Measurements from ENCODE around the gene AHRR. TPM values are rescaled to one million over a fixed set of nuclear protein-coding genes. Genes with fewer than 3 reads are reported as not detected.

AHRR gene
- total RNA-seq, 1 donor from 2014 or later = 11.3 TPM

- DNase-seq (no peak), ATAC-seq (no peak)
- H3K27ac ChIP-seq = no peak overlapping the region
- no peaks in the 10 kb centered on the region for H3K4me1 ChIP-seq
- H3K9me3 ChIP-seq = no peaks in the 10 kb centered on the region
- no peaks in the 10 kb centered on the region for H3K36me3 ChIP-seq
- H3K4me3 ChIP-seq = no peak overlapping the region
- intact Hi-C loops (cut with DNase I) = loop anchor here (10.0 kb wide), 1 partner anchor 117 kb away; no protein-coding TSS in a partner anchor
- TF ChIP-seq CTCF (IDR thresholded peaks at IDR 0.05) = no peak
- H3K27me3 ChIP-seq = no peaks in the 10 kb centered on the region
Observed at GRCh38 chr5:431711-432050, 110.2 kb downstream of the AHRR start.

GRCh38 chr5:432201-432927 is 110.8 kb downstream of the AHRR start:
- Histone ChIP-seq H3K4me3 (no peak overlapping the region), H3K27me3 (no peaks in the 10 kb centered on the region), H3K4me1 (no peaks in the 10 kb centered on the region), H3K27ac (no peak overlapping the region), H3K9me3 (no peaks in the 10 kb centered on the region), H3K36me3 (no peaks in the 10 kb centered on the region)
- no peak for TF ChIP-seq CTCF (IDR thresholded peaks at IDR 0.05)
- ATAC-seq = no peak
- DNase-seq = peak; percentile 48
- intact Hi-C loops (cut with DNase I) = loop anchor here (10.0 kb wide), 1 partner anchor 118 kb away; no protein-coding TSS in a partner anchor

GRCh38 chr5:432928-433791 is 111.6 kb downstream of the AHRR start:
- DNase-seq = peak; percentile 75
- Histone ChIP-seq H3K27me3 (no peaks in the 10 kb centered on the region), H3K36me3 (no peaks in the 10 kb centered on the region)

GRCh38 chr5:433836-434235 is 112.3 kb downstream of the AHRR start:
- Histone ChIP-seq H3K36me3 (no peaks in the 10 kb centered on the region), H3K4me1 (no peaks in the 10 kb centered on the region), H3K4me3 (no peak overlapping the region), H3K9me3 (no peaks in the 10 kb centered on the region), H3K27ac (no peak overlapping the region), H3K27me3 (no peaks in the 10 kb centered on the region)
- ATAC-seq (no peak), DNase-seq (no peak)
- intact Hi-C loops (cut with DNase I) = loop anchor here (10.0 kb wide), 1 partner anchor 119 kb away; no protein-coding TSS in a partner anchor
- TF ChIP-seq CTCF (IDR thresholded peaks at IDR 0.05) = no peak

More at GRCh38 chr5:432928-433791, 111.6 kb downstream of the AHRR start:
- H3K4me3 ChIP-seq = no peak overlapping the region
- H3K27ac ChIP-seq = peak overlapping the region; percentile 11
- no peaks in the 10 kb centered on the region for H3K4me1 ChIP-seq
- intact Hi-C loops (cut with DNase I) = loop anchor here (10.0 kb wide), 1 partner anchor 118 kb away; no protein-coding TSS in a partner anchor
- ATAC-seq = peak; percentile 52
- H3K9me3 ChIP-seq = no peaks in the 10 kb centered on the region
- no peak for TF ChIP-seq CTCF (IDR thresholded peaks at IDR 0.05)

- intact Hi-C loops (cut with DNase I) = loop anchor here (10.0 kb wide), 1 partner anchor 120 kb away; no protein-coding TSS in a partner anchor
Observed at GRCh38 chr5:434443-435146, 113.1 kb downstream of the AHRR start.

More at GRCh38 chr5:434443-435146, 113.1 kb downstream of the AHRR start:
- Histone ChIP-seq H3K4me1 (no peaks in the 10 kb centered on the region), H3K27ac (no peak overlapping the region), H3K36me3 (no peaks in the 10 kb centered on the region), H3K4me3 (no peak overlapping the region), H3K27me3 (no peaks in the 10 kb centered on the region), H3K9me3 (no peaks in the 10 kb centered on the region)
- DNase-seq (peak; percentile 60), ATAC-seq (no peak)
- no peak for TF ChIP-seq CTCF (IDR thresholded peaks at IDR 0.05)

All from upper lobe of right lung (tissue), 1 donor.